Neural cell (in vitro differentiated cells): Measurements from ENCODE around the gene CPNE4. TPM values are rescaled to one million over a fixed set of nuclear protein-coding genes. Genes with fewer than 3 reads are reported as not detected.

Experiments
- H2AFZ ChIP-seq: fragments of 200-600, 300-800 bp; sonication (generic), shearing (Covaris generic); 2 replicates; pipeline ENCODE4 v1.6.0; 2014; ENCODE audit warnings: low read depth, mild to moderate bottlenecking, antibody characterized with exemption, low read length, moderate library complexity
- H3F3A ChIP-seq: fragments of 200-600 bp; shearing (Covaris generic); 2 replicates; pipeline ENCODE4 v1.6.1; 2016; ENCODE audit warnings: mild to moderate bottlenecking, moderate library complexity, mixed read lengths, antibody characterized with exemption, low read length; ENCODE audit not compliant: insufficient read depth, poor library complexity, severe bottlenecking
- H3K27ac ChIP-seq: fragments of 200-600, 300-800 bp; sonication (generic), shearing (Covaris generic); 2 replicates; pipeline ENCODE4 v1.5.1; 2014; ENCODE audit warnings: mild to moderate bottlenecking, low read length, moderate library complexity
- H3K27me3 ChIP-seq: fragments of 300-800, 200-600 bp; sonication (generic), shearing (Covaris generic); 2 replicates; pipeline ENCODE4 v1.6.0; 2014; ENCODE audit warnings: mild to moderate bottlenecking, low read depth, low read length, moderate library complexity; ENCODE audit not compliant: insufficient read depth
- H3K36me3 ChIP-seq: fragments of 300-800, 200-600 bp; sonication (generic), shearing (Covaris generic); 2 replicates; pipeline ENCODE4 v1.5.1; 2014; ENCODE audit warnings: mild to moderate bottlenecking, antibody characterized with exemption, low read length, moderate library complexity; ENCODE audit not compliant: insufficient read depth
- H3K4me2 ChIP-seq: fragments of 300-800, 200-600 bp; sonication (generic), shearing (Covaris generic); 2 replicates; pipeline ENCODE4 v1.6.0; 2014; ENCODE audit warnings: mild to moderate bottlenecking, low read length
- H3K4me3 ChIP-seq: fragments of 300-800, 200-600 bp; sonication (generic), shearing (Covaris generic); 2 replicates; pipeline ENCODE4 v1.5.1; 2014; ENCODE audit warnings: mild to moderate bottlenecking, low read length, moderate library complexity
- H3K79me2 ChIP-seq: fragments of 200-600 bp; shearing (Covaris generic); replicated peaks from 2 replicates; pipeline ENCODE4 v1.6.0; 2014; ENCODE audit warnings: mild to moderate bottlenecking, low read length, moderate library complexity; ENCODE audit not compliant: insufficient read depth
- H3K9ac ChIP-seq: fragments of 300-800, 200-600 bp; sonication (generic), shearing (Covaris generic); 2 replicates; pipeline ENCODE4 v1.6.1; 2016; ENCODE audit warnings: mild to moderate bottlenecking, low read length, mixed read lengths
- H3K9me2 ChIP-seq: fragments of 200-600 bp; shearing (Covaris generic); 2 replicates; pipeline ENCODE4 v1.6.1; 2016; ENCODE audit warnings: mild to moderate bottlenecking, low read length, mixed read lengths; ENCODE audit not compliant: insufficient read depth
- H3K9me3 ChIP-seq: fragments of 200-600, 300-800 bp; sonication (generic), shearing (Covaris generic); 2 replicates; pipeline ENCODE4 v1.6.1; 2016; ENCODE audit warnings: mild to moderate bottlenecking, mixed run types, low read length, moderate library complexity, mixed read lengths
- H4K20me1 ChIP-seq: fragments of 200-600 bp; shearing (Covaris generic); 2 replicates; pipeline ENCODE4 v1.6.1; 2016; ENCODE audit warnings: mild to moderate bottlenecking, mixed run types; ENCODE audit not compliant: insufficient read depth
- CTCF ChIP-seq: fragments of 450-650 bp; IDR thresholded peaks from 2 replicates; pipeline ENCODE4 v1.5.1; 2014; ENCODE audit warnings: antibody characterized with exemption, mild to moderate bottlenecking, moderate library complexity; ENCODE audit not compliant: poor library complexity, severe bottlenecking
- EP300 ChIP-seq: fragments of 450-650 bp; conservative IDR thresholded peaks from 2 replicates; pipeline ENCODE4 v1.6.1; 2014; ENCODE audit warnings: antibody characterized with exemption, mild to moderate bottlenecking, moderate library complexity; ENCODE audit not compliant: poor library complexity, severe bottlenecking
- EZH2 ChIP-seq: fragments of 200-600, 300-800 bp; shearing (Covaris generic), sonication (generic); IDR thresholded peaks from 2 replicates; pipeline ENCODE4 v1.6.1; 2014; ENCODE audit warnings: antibody characterized with exemption, low read length, borderline replicate concordance, mild to moderate bottlenecking; ENCODE audit not compliant: insufficient read depth, poor library complexity, severe bottlenecking
- MXI1 ChIP-seq: fragments of 450-650 bp; conservative IDR thresholded peaks from 2 replicates; pipeline ENCODE4 v1.6.1; 2014; ENCODE audit warnings: antibody characterized with exemption, mild to moderate bottlenecking; ENCODE audit not compliant: poor library complexity, severe bottlenecking
- POLR2AphosphoS5 ChIP-seq: IDR thresholded peaks from 2 replicates; pipeline ENCODE4 v1.6.1; 2012
- RAD21 ChIP-seq: fragments of 450-650 bp; conservative IDR thresholded peaks from 2 replicates; pipeline ENCODE4 v1.6.1; 2014; ENCODE audit warnings: antibody characterized with exemption, mild to moderate bottlenecking, moderate library complexity
- REST ChIP-seq: IDR thresholded peaks from 2 replicates; pipeline ENCODE4 v1.6.1; 2012; ENCODE audit warnings: borderline replicate concordance
- SMC3 ChIP-seq: fragments of 450-650 bp; conservative IDR thresholded peaks from 2 replicates; pipeline ENCODE4 v1.6.1; 2014; ENCODE audit warnings: antibody characterized with exemption, mild to moderate bottlenecking, moderate library complexity; ENCODE audit not compliant: poor library complexity
- TAF1 ChIP-seq: IDR thresholded peaks from 2 replicates; pipeline ENCODE4 v1.6.1; 2012; ENCODE audit warnings: low read depth
- polyA plus RNA-seq: library from polyadenylated mRNA; depleted of rRNA; stranded (reverse); fragments of >200 nt; gene quantifications from 2 replicates; pipeline ENCODE4 v1.2.3, GENCODE V29; 2014

Gene CPNE4
- polyA plus RNA-seq, 1 donor from 2014 or later = 0.59 TPM

- Histone ChIP-seq H3K4me3 (no peak overlapping the region), H3K9me2 (no peaks in the 10 kb centered on the region), H3K79me2 (no peaks in the 10 kb centered on the region), H3K4me2 (no peak overlapping the region), H3K9ac (no peak overlapping the region), H4K20me1 (no peaks in the 10 kb centered on the region), H3K27ac (no peak overlapping the region), H3K36me3 (no peaks in the 10 kb centered on the region), H3F3A (no peaks in the 10 kb centered on the region), H3K27me3 (no peaks in the 10 kb centered on the region), H2AFZ (no peak overlapping the region), H3K9me3 (no peaks in the 10 kb centered on the region)
- TF ChIP-seq EP300 = no peak
- TF ChIP-seq EZH2 = no peak
- no peak for TF ChIP-seq REST
- TF ChIP-seq POLR2AphosphoS5 = no peak
- no peak for TF ChIP-seq TAF1
- TF ChIP-seq CTCF = no peak
- no peak for TF ChIP-seq SMC3
- TF ChIP-seq MXI1 = no peak
- TF ChIP-seq RAD21 = no peak
These were observed 239.3 kb downstream of the CPNE4 start for GRCh38 chr3:131795390-131796090.

- Histone ChIP-seq H3K9ac (no peak overlapping the region), H3K4me3 (no peak overlapping the region), H4K20me1 (no peaks in the 10 kb centered on the region), H3K4me2 (no peak overlapping the region), H2AFZ (no peak overlapping the region), H3K79me2 (no peaks in the 10 kb centered on the region), H3K9me2 (no peaks in the 10 kb centered on the region), H3K36me3 (no peaks in the 10 kb centered on the region), H3F3A (no peaks in the 10 kb centered on the region), H3K9me3 (no peaks in the 10 kb centered on the region), H3K27me3 (no peaks in the 10 kb centered on the region), H3K27ac (no peak overlapping the region)
- peak; percentile 94 for TF ChIP-seq SMC3
- TF ChIP-seq CTCF = peak; percentile 88
- TF ChIP-seq RAD21 = peak; percentile 85
- no peak for TF ChIP-seq REST
These were observed 239.9 kb downstream of the CPNE4 start for GRCh38 chr3:131794766-131795388.
